ENCODE results near the gene LURAP1L. TPM values are rescaled to one million over a fixed set of nuclear protein-coding genes. Genes with fewer than 3 reads are reported as not detected.

Gene LURAP1L
- total RNA-seq, result 1 to 10 TPM; 3.8 to 4.7 TPM
- long read RNA-seq, transcript LURAP1L-201 (2 exons, 1,753 nt), result major isoform, 5 of 5 reads
- long read RNA-seq, partial matches to known transcripts, result 0 of 5 reads
- long read RNA-seq, other reads (novel, unspliced or antisense), result 0 of 5 reads

GRCh38 chr9:12774861-12775678 lies at the start of gene LURAP1L:
Gene LURAP1L (plus strand): TSS chr9:12775020. CDS start chr9:12775716, 696 bp downstream.
- peak; percentile 64 to 75 for ATAC-seq
- intact Hi-C loops (cut with DNase I), result loop anchor here in 1 of 2 donors (5.0 kb wide), 1 partner anchor 37 kb away; no protein-coding TSS in a partner anchor
- DNase-seq, result peak; percentile 33

- ATAC-seq (no peak), DNase-seq (no peak)
- intact Hi-C loops (cut with DNase I), result loop anchor here (10.0 kb wide), 2 partner anchors 158 to 258 kb away; no protein-coding TSS in a partner anchor
Observed at GRCh38 chr9:12726795-12727194, 48.0 kb upstream of the LURAP1L start.

- ATAC-seq (no peak), DNase-seq (no peak)
- intact Hi-C loops (cut with DNase I), result no loop called here
Observed at GRCh38 chr9:12730198-12730597, 44.6 kb upstream of the LURAP1L start.

GRCh38 chr9:12730927-12731326 lies 43.9 kb upstream of the LURAP1L start:
- DNase-seq (no peak), ATAC-seq (no peak)
- intact Hi-C loops (cut with DNase I), result no loop called here

- ATAC-seq (no peak), DNase-seq (no peak)
- intact Hi-C loops (cut with DNase I), result no loop called here
Observed at GRCh38 chr9:12732971-12733370, 41.8 kb upstream of the LURAP1L start.

GRCh38 chr9:12735665-12736064 lies 39.2 kb upstream of the LURAP1L start:
- no peak for DNase-seq
- no peak for ATAC-seq
- intact Hi-C loops (cut with DNase I), result no loop called here

- intact Hi-C loops (cut with DNase I), result no loop called here
- no peak for ATAC-seq
Observed at GRCh38 chr9:12737871-12738270, 36.9 kb upstream of the LURAP1L start.

GRCh38 chr9:12739014-12739652 lies 35.7 kb upstream of the LURAP1L start:
- intact Hi-C loops (cut with DNase I), result no loop called here
- DNase-seq (no peak), ATAC-seq (no peak)

More at GRCh38 chr9:12737871-12738270, 36.9 kb upstream of the LURAP1L start:
- DNase-seq, result no peak

- ATAC-seq, result no peak
- intact Hi-C loops (cut with DNase I), result no loop called here
- no peak for DNase-seq
Observed at GRCh38 chr9:12740845-12741244, 34.0 kb upstream of the LURAP1L start.

GRCh38 chr9:12748016-12748415 lies 26.8 kb upstream of the LURAP1L start:
- DNase-seq (no peak), ATAC-seq (no peak)
- intact Hi-C loops (cut with DNase I), result no loop called here

GRCh38 chr9:12748954-12749353 lies 25.9 kb upstream of the LURAP1L start:
- DNase-seq, result no peak
- intact Hi-C loops (cut with DNase I), result no loop called here

GRCh38 chr9:12753931-12754330 lies 20.9 kb upstream of the LURAP1L start:
- intact Hi-C loops (cut with DNase I), result no loop called here
- ATAC-seq (no peak), DNase-seq (no peak)

More at GRCh38 chr9:12748954-12749353, 25.9 kb upstream of the LURAP1L start:
- no peak for ATAC-seq

GRCh38 chr9:12759761-12760160 lies 15.1 kb upstream of the LURAP1L start:
- no peak for ATAC-seq
- DNase-seq, result no peak
- intact Hi-C loops (cut with DNase I), result no loop called here

GRCh38 chr9:12760758-12761157 lies 14.1 kb upstream of the LURAP1L start:
- no peak for ATAC-seq
- intact Hi-C loops (cut with DNase I), result no loop called here
- DNase-seq, result no peak

- no peak for DNase-seq
- no peak for ATAC-seq
- intact Hi-C loops (cut with DNase I), result no loop called here
Observed at GRCh38 chr9:12764150-12764549, 10.7 kb upstream of the LURAP1L start.

GRCh38 chr9:12765088-12765798 lies 9.6 kb upstream of the LURAP1L start:
- no peak for DNase-seq
- no peak for ATAC-seq
- intact Hi-C loops (cut with DNase I), result no loop called here

GRCh38 chr9:12766357-12766756 lies 8.5 kb upstream of the LURAP1L start:
- intact Hi-C loops (cut with DNase I), result no loop called here
- DNase-seq (no peak), ATAC-seq (no peak)

GRCh38 chr9:12770261-12770660 lies 4.6 kb upstream of the LURAP1L start:
- ATAC-seq, result no peak
- no peak for DNase-seq
- intact Hi-C loops (cut with DNase I), result no loop called here

GRCh38 chr9:12771891-12772290 lies 2.9 kb upstream of the LURAP1L start:
- intact Hi-C loops (cut with DNase I), result no loop called here
- DNase-seq, result no peak
- ATAC-seq, result no peak

GRCh38 chr9:12773562-12773961 lies 1.3 kb upstream of the LURAP1L start:
- peak in 1 of 2 donors; percentile 12 for ATAC-seq
- intact Hi-C loops (cut with DNase I), result no loop called here

More at GRCh38 chr9:12773562-12773961, 1.3 kb upstream of the LURAP1L start:
- no peak for DNase-seq
